CD4-positive, alpha-beta T cell treated with Interleukin-6 for 4 hours (primary cell): ENCODE measurements around the gene DMKN.

Experiments
- DNase-seq: peaks from one replicate; pipeline ENCODE4 v3.0.0-alpha.2; 2020; ENCODE audit warnings: mixed read lengths

The DMKN gene

DNA sequence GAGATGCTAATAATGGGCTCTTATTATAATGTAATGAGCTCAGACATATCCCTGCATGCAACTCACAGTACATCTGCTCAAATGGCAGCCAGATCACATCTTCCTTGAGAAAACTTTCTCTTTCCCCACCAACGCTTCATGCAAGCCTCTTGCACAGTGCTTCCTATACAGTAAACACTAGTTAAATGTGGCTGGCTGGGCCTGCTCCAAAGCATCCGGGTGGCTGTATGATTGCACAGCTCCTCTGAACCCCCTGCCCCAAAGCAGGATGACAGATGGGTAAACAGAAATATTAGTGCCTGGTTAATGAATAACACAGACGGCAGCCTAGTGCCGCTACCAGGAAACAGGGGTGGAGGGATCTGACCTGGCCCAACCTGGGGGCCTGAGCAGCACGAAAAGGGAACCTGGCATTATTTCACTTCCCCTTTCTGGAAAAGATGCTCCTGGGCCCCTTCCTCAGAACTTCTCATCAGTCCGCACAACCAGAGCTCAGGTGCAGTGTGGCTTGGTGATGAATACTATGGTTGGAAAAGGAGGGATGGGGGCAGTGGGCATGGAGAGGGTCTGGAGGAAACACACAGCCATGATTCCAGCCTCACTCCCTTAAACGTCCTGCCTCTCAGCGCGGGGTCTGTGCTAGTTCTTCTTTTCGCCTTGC, 54.6 kb downstream of the DMKN start:
- no peak for DNase-seq

DNA sequence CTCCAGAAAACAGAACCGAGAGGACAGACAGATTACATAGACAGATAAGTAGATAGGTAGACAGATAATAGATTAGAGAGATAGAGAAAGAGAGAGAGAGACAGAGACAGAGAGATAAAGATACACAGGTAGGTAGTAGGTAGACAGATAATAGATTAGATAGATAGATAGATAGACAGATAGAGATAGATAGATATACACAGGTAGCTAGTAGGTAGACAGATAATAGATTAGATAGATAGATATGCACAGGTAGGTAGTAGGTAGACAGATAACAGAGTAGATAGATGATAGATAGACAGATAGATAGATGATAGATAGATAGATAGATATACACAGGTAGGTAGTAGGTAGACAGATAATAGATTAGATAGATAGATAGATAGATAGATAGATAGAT, 55.3 kb downstream of the DMKN start:
- no peak for DNase-seq

DNA sequence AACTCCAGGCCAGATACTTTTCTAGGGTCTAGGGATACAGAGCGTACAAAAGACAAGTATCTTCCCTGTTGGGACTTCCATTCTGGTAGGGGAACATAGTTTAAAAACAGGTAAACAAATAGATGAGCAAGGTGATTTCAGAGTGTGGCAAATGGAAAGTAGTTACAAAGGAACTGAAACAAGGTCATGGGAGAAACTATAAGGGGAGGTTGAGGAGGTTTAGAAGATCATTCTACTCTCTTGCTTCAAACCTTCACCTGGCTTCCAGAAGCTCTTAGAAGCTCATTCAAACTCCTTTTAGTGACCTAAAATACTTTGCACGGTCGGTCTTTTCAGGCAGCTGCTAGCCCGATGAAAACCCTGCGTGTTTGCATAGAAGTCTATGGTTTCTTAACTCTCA, 56.3 kb downstream of the DMKN start:
- DNase-seq: no peak

DNA sequence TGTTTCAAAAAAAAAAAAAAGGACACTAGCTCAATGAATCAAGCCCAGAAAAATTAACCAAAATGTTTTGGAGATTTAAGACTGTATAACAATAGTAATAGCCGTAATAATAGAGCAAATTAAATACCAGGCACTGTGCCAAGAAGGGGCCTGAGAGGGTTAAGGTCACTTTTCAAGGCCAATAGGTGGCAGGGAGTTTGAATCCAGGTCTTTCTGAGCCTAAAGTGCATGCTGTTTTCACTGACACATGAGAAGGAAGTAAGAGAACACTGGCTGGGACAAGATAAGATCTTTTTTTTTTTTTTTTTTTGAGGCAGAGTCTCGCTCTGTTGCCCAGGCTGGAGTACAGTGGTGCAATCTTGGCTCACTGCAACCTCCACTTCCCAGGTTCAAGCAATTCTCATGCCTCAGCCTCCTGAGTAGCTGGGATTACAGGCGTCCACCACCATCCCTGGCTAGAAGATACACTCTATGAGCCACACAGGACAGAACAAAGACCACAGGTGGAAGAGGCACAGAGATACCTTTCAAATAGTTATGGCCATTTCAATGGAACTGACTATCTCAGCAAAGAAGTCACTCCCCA, 57.7 kb downstream of the DMKN start:
- DNase-seq: no peak

DNA sequence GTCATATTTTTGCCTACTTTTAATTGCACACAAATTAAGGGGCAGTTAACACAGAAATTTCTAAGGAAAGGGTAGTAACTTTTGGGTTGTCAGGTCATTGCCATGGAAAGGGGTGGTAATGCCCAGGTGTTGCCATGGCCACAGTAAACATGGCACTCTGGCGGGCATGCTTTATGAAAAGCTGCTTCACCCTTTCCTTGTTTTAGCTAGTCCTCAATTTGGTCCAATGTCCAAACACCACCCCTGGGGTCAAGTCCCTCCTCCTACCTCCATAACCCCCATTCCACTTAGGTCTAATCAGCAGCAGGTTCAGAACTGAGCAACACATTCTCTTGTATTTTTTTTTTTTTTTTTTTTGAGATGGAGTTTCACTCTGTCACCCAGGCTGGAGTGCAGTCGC, 58.8 kb downstream of the DMKN start:
- DNase-seq: no peak

DNA sequence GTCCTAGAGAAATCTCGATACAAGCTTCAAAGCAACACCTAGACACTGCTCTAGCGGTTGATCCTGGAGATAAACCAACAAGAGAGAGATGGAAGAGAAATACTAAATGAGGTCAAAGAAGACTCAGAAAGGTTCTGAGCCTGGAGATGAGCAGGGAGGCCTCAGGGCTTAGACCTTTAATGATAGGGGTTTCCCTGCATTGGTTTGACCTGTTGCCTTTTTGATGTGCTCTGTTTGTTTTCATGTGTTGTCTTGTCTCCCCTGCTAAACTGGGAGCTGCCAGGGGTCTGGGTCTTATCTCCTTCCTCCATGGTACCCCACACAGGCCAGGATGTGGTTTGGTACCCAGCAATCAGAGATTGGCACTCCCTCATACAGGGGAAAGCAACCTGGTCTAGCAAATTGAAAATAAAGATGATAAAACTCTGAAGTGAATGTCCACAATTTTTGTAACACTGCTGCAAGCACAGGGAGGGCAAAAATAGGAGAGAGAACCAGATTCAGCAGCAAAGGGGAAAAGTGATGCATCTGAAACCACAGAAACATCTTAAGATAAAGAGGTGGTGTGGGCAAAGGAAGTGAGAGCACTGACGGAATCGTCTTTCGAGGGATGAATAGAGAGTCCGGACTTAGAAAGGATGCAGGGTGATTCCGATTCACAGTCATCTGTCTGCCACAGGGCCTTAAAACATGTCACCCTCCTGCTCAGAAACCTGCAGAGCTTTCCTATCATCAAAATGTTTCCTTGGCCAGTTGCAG, 61.9 kb downstream of the DMKN start:
- DNase-seq: no peak

DNA sequence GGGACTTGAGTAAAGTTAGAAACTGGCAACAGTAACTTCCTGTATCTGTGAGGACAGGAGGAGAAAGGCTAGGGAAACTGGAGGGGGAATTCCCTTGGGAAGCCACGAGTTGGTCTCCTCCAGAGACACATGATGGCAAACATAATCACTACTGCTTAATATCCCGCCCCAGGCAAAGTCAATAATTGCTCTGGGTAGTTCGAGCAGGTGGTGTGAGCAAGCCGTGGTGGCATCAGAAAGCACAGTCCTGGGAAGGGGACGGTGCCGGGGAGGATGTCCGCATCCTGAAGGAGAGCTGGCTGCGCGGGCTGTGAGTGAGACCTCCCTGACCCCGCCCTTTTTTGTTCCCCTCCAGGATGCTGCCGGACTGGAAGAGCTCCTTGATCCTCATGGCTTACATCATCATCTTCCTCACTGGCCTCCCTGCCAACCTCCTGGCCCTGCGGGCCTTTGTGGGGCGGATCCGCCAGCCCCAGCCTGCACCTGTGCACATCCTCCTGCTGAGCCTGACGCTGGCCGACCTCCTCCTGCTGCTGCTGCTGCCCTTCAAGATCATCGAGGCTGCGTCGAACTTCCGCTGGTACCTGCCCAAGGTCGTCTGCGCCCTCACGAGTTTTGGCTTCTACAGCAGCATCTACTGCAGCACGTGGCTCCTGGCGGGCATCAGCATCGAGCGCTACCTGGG, 63.9 kb downstream of the DMKN start:
- DNase-seq: no peak

DNA sequence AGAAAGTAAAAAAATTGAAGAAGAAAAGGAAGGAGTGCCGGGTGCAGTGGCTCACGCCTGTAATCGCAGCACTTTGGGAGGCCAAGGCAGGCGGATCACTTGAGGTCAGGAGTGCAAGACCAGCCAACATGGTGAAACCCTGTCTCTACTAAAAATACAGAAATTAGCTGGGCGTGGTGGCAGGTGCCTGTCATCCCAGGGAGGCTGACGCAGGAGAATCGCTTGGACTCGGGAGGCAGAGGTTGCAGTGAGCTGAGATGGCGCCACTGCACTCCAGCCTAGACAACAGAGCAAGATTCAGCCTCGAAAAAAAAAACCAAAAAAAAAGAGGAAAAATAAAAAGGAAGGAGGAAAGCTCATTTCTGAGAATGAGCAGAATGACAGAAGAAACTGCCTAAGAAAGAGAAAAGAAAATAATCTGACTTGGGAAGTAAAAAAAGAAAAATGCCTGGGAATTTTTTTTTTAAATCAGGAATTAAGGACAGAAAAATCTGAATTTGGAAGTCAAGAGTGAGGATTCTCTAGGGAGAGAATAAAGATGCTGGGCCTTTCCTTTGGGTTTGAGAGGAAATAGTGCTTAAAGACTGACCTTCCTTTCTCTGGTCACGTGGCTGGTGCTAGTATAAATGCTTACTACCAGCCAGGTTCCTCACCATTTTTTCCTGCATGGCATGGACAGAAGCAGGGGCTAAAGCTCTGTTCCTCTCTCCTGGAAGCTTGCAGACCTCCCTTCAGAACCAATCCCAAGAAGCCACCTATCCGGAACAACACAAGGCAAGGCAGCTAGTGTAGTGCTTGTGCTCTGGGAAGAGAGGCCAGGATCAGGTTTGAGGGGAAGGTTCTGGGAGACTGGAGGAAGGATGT, 65.6 kb downstream of the DMKN start, which contains the start of gene FFAR2:
TSS of gene FFAR2 (plus strand) at position 652 of the 864 bp plus-strand sequence. CDS start 1,458 bp downstream, outside the sequence.
- DNase-seq: no peak
